HG03521 (cell line): Measurements from ENCODE around the gene TBL2.
A peak's percentile ranks its signal among the peaks of the same experiment; 100 is the strongest.
"Not testable (repeated sequence)": the region's sequence is repeated elsewhere in the genome, so short reads cannot be mapped to it uniquely, and the experiment has no call there.

Experiments used
- ATAC-seq: cut with Tn5 transposase; IDR thresholded peaks from one replicate; pipeline ENCODE4 v1.9.1; 2021; ENCODE audit warnings: mild to moderate bottlenecking, moderate library complexity; ENCODE audit not compliant: unreplicated experiment

The TBL2 gene

GRCh38 chr7:73606801-73607691 is 28.7 kb upstream of the TBL2 start:
- no peak for ATAC-seq

- ATAC-seq: no peak
Measured at GRCh38 chr7:73605601-73606220, 27.3 kb upstream of the TBL2 start.

- ATAC-seq: no peak
Measured at GRCh38 chr7:73602721-73603651, 24.6 kb upstream of the TBL2 start.

- ATAC-seq: no peak
Measured at GRCh38 chr7:73599916-73600315, 21.5 kb upstream of the TBL2 start.

- ATAC-seq: no peak
Measured at GRCh38 chr7:73599151-73599882, 20.9 kb upstream of the TBL2 start.

- no peak for ATAC-seq
Measured at GRCh38 chr7:73597978-73598782, 19.8 kb upstream of the TBL2 start.

- ATAC-seq: no peak
Measured at GRCh38 chr7:73596191-73597065, 18.0 kb upstream of the TBL2 start.

GRCh38 chr7:73595358-73595757 is 17.0 kb upstream of the TBL2 start:
- ATAC-seq: no peak

GRCh38 chr7:73593207-73594045 is 15.0 kb upstream of the TBL2 start:
- no peak for ATAC-seq

- ATAC-seq: no peak
Measured at GRCh38 chr7:73586911-73587310, 8.5 kb upstream of the TBL2 start.

- no peak for ATAC-seq
Measured at GRCh38 chr7:73585196-73585595, 6.8 kb upstream of the TBL2 start.

GRCh38 chr7:73582664-73583202 is 4.4 kb upstream of the TBL2 start:
- no peak for ATAC-seq

GRCh38 chr7:73581006-73581405 is 2.6 kb upstream of the TBL2 start:
- ATAC-seq: not testable (repeated sequence)

GRCh38 chr7:73577627-73578341 is 595 bp downstream of the TBL2 start:
- peak; percentile 18 for ATAC-seq

- no peak for ATAC-seq
Measured at GRCh38 chr7:73573791-73574190, 4.6 kb downstream of the TBL2 start.

GRCh38 chr7:73573276-73573675 is 5.1 kb downstream of the TBL2 start:
- ATAC-seq: no peak

- no peak for ATAC-seq
Measured at GRCh38 chr7:73572767-73573186, 5.6 kb downstream of the TBL2 start.
